Measurements from ENCODE around the gene TMOD2. TPM values are rescaled to one million over a fixed set of nuclear protein-coding genes. Genes with fewer than 3 reads are reported as not detected.

Gene TMOD2
- polyA plus RNA-seq, 3 donors: 5.8 to 12.7 (median 6.2) TPM

GRCh38 chr15:51706291-51706690 is 45.1 kb upstream of the TMOD2 start:
- Histone ChIP-seq H3K27me3 (ENCODE audit: control insufficient read depth in 2 of 2, insufficient read depth in 2 of 2, low read length in 2 of 2) (no peaks in the 10 kb centered on the region), H3K79me2 (ENCODE audit: insufficient read depth, low read length) (no peaks in the 10 kb centered on the region), H3K36me3 (replicated peaks in 1 of 2; ENCODE audit: control insufficient read depth in 1 of 2, insufficient read depth in 2 of 2, low read length in 2 of 2) (no peaks in the 10 kb centered on the region), H3K4me2 (replicated peaks; ENCODE audit: extremely low read depth, low read length, poor library complexity, severe bottlenecking) (no peak overlapping the region), H3K4me1 (ENCODE audit: control insufficient read depth in 1 of 2, insufficient read depth in 2 of 2, low read length in 2 of 2) (no peaks in the 10 kb centered on the region), H3K4me3 (replicated peaks in 1 of 3; ENCODE audit: low read depth in 2 of 3, low read length in 3 of 3) (no peak overlapping the region), H3K9ac (ENCODE audit: insufficient read depth, low read length, poor library complexity, severe bottlenecking) (no peak overlapping the region), H3K9me3 (replicated peaks in 1 of 2; ENCODE audit: control insufficient read depth in 1 of 2, insufficient read depth in 1 of 2, low read length in 2 of 2) (peaks cover 4 to 6% of the 10 kb centered on the region in 2 donors), H2AFZ (ENCODE audit: insufficient read depth, low read depth, low read length, poor library complexity, severe bottlenecking) (no peak overlapping the region), H4K20me1 (ENCODE audit: insufficient read depth, low read length) (no peaks in the 10 kb centered on the region), H3K27ac (ENCODE audit: low read depth in 1 of 2, low read length in 2 of 2) (no peak overlapping the region)
- Mint-ChIP-seq H3K4me3 (no peak overlapping the region), H3K27ac (no peak overlapping the region), H3K9me3 (peaks cover 5 to 14% (median 7%) of the 10 kb centered on the region in 7 donors), H3K4me1 (no peaks in the 10 kb centered on the region), H3K27me3 (ENCODE audit: low read depth in 3 of 3) (peaks cover 2 to 6% (median 4%) of the 10 kb centered on the region in 3 donors), H3K36me3 (no peaks in the 10 kb centered on the region)
- TF ChIP-seq, protein P1, sequence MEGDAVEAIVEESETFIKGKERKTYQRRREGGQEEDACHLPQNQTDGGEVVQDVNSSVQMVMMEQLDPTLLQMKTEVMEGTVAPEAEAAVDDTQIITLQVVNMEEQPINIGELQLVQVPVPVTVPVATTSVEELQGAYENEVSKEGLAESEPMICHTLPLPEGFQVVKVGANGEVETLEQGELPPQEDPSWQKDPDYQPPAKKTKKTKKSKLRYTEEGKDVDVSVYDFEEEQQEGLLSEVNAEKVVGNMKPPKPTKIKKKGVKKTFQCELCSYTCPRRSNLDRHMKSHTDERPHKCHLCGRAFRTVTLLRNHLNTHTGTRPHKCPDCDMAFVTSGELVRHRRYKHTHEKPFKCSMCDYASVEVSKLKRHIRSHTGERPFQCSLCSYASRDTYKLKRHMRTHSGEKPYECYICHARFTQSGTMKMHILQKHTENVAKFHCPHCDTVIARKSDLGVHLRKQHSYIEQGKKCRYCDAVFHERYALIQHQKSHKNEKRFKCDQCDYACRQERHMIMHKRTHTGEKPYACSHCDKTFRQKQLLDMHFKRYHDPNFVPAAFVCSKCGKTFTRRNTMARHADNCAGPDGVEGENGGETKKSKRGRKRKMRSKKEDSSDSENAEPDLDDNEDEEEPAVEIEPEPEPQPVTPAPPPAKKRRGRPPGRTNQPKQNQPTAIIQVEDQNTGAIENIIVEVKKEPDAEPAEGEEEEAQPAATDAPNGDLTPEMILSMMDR (IDR thresholded peaks at IDR 0.05): no peak
- WGBS (ENCODE audit: insufficient coverage): 100% methylated on average over 1 of the region's 5 CpGs
- intact Hi-C loops (cut with micrococcal nuclease): no loop called here
- no peak for DNase-seq

GRCh38 chr15:51706926-51707608 is 44.3 kb upstream of the TMOD2 start:
- H3K27ac ChIP-seq (ENCODE audit: low read depth in 1 of 2, low read length in 2 of 2): no peak overlapping the region
- Mint-ChIP-seq H3K27ac (no peak overlapping the region), H3K36me3 (no peaks in the 10 kb centered on the region), H3K4me3 (no peak overlapping the region), H3K9me3 (peaks cover 5 to 14% (median 7%) of the 10 kb centered on the region in 7 donors), H3K4me1 (no peaks in the 10 kb centered on the region), H3K27me3 (ENCODE audit: low read depth in 3 of 3) (peaks cover 2 to 6% (median 3%) of the 10 kb centered on the region in 3 donors)
- no peaks in the 10 kb centered on the region for H3K4me1 ChIP-seq (ENCODE audit: control insufficient read depth in 1 of 2, insufficient read depth in 2 of 2, low read length in 2 of 2)
- no peaks in the 10 kb centered on the region for H4K20me1 ChIP-seq (ENCODE audit: insufficient read depth, low read length)
- H3K4me2 ChIP-seq (replicated peaks; ENCODE audit: extremely low read depth, low read length, poor library complexity, severe bottlenecking): no peak overlapping the region
- no peak overlapping the region for H2AFZ ChIP-seq (ENCODE audit: insufficient read depth, low read depth, low read length, poor library complexity, severe bottlenecking)
- H3K36me3 ChIP-seq (replicated peaks in 1 of 2; ENCODE audit: control insufficient read depth in 1 of 2, insufficient read depth in 2 of 2, low read length in 2 of 2): no peaks in the 10 kb centered on the region
- no peak overlapping the region for H3K9ac ChIP-seq (ENCODE audit: insufficient read depth, low read length, poor library complexity, severe bottlenecking)
- H3K4me3 ChIP-seq (replicated peaks in 1 of 3; ENCODE audit: low read depth in 2 of 3, low read length in 3 of 3): no peak overlapping the region
- WGBS (ENCODE audit: insufficient coverage): no CpG with 5 or more reads among the region's 2 CpGs
- TF ChIP-seq, protein P1 (IDR thresholded peaks at IDR 0.05): no peak
- no peaks in the 10 kb centered on the region for H3K79me2 ChIP-seq (ENCODE audit: insufficient read depth, low read length)
- DNase-seq: no peak
- no peaks in the 10 kb centered on the region for H3K27me3 ChIP-seq (ENCODE audit: control insufficient read depth in 2 of 2, insufficient read depth in 2 of 2, low read length in 2 of 2)
- peaks cover 4 to 6% of the 10 kb centered on the region in 2 donors for H3K9me3 ChIP-seq (replicated peaks in 1 of 2; ENCODE audit: control insufficient read depth in 1 of 2, insufficient read depth in 1 of 2, low read length in 2 of 2)
- intact Hi-C loops (cut with micrococcal nuclease): no loop called here

Measured in CD14-positive monocyte (primary cell).